ENCODE data around the gene CASKIN1.
A peak's percentile ranks its signal among the peaks of the same experiment; 100 is the strongest.
"Not testable (repeated sequence)": the region's sequence is repeated elsewhere in the genome, so short reads cannot be mapped to it uniquely, and the experiment has no call there.

The CASKIN1 gene

GRCh38 chr16:2154533-2155090 is 41.8 kb downstream of the CASKIN1 start:
- DNase-seq = peak; percentile 48

- DNase-seq = peak; percentile 53
Observed at GRCh38 chr16:2152695-2153506, 43.5 kb downstream of the CASKIN1 start.

- DNase-seq = peak; percentile 13
Observed at GRCh38 chr16:2151188-2152091, 45.0 kb downstream of the CASKIN1 start.

- peak; percentile 20 for DNase-seq
Observed at GRCh38 chr16:2150418-2151187, 45.8 kb downstream of the CASKIN1 start.

- peak; percentile 13 for DNase-seq
Observed at GRCh38 chr16:2149630-2150417, 46.6 kb downstream of the CASKIN1 start.

- no peak for DNase-seq
Observed at GRCh38 chr16:2148714-2149629, 47.4 kb downstream of the CASKIN1 start.

- DNase-seq = peak; percentile 68
Observed at GRCh38 chr16:2147981-2148671, 48.3 kb downstream of the CASKIN1 start, which contains the start of gene RAB26. RAB26 (plus strand) TSS chr16:2148625; CDS start chr16:2148784, 159 bp downstream.

GRCh38 chr16:2147378-2147777 is 49.0 kb downstream of the CASKIN1 start:
- no peak for DNase-seq

GRCh38 chr16:2145843-2146242 is 50.6 kb downstream of the CASKIN1 start:
- no peak for DNase-seq

- no peak for DNase-seq
Observed at GRCh38 chr16:2143878-2144485, 52.4 kb downstream of the CASKIN1 start.

- no peak for DNase-seq
Observed at GRCh38 chr16:2142942-2143877, 53.2 kb downstream of the CASKIN1 start.

- DNase-seq = peak; percentile 99
Observed at GRCh38 chr16:2135770-2136490, 60.5 kb downstream of the CASKIN1 start, which contains the start of gene PKD1. PKD1 (minus strand) TSS chr16:2135898; CDS start chr16:2135689, 209 bp downstream.

GRCh38 chr16:2135071-2135470 is 61.3 kb downstream of the CASKIN1 start:
- DNase-seq = not testable (repeated sequence)

GRCh38 chr16:2133797-2134196 is 62.6 kb downstream of the CASKIN1 start:
- not testable (repeated sequence) for DNase-seq

- DNase-seq = not testable (repeated sequence)
Observed at GRCh38 chr16:2129890-2130447, 66.4 kb downstream of the CASKIN1 start.

GRCh38 chr16:2129251-2129650 is 67.2 kb downstream of the CASKIN1 start:
- not testable (repeated sequence) for DNase-seq
